Astrocyte (in vitro differentiated cells and primary cell): ENCODE measurements around the gene TBX4.

Experiments
- CTCF ChIP-seq: IDR thresholded peaks from 2 replicates; pipeline ENCODE4 v1.5.1; 2011; ENCODE audit warnings: low read depth, mild to moderate bottlenecking, inconsistent platforms, low read length, moderate library complexity; ENCODE audit not compliant: insufficient read depth
- EZH2 ChIP-seq: IDR thresholded peaks from 2 replicates; pipeline ENCODE4 v1.6.1; 2012; ENCODE audit warnings: mild to moderate bottlenecking, low read length, inconsistent platforms; ENCODE audit not compliant: insufficient read depth

DNA sequence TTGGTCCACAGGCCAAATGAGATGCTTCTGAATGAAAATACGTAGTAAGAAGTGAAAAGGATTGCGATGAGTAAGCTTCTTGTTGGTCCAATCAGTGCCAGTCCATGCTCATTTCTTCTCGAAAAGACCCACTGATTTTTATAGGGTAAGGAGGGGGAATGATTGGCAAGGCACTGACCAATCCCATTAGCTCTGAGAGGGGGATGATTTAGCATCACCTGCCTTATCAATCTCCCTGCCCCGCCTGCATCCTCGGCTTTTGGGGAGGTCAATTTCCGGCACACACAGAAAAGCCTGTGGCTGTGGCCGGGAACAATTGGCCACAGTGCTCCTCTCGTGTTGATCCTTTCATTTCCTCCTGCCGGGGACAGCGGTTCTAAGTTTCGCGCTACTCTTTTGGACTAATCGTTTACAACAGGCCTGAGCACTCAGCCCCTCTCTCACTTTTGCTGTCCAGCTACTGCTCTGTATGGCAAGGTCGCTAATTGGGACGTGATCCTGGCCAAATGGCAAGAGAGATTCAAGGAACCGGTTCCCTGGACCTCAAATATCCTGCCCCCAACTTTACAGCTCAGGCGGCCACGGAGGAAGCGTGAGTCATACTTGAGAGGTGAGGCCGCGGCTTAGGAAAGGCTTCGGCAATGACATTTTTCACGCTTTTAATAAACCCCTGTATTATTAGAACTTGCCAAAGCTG, 43.1 kb downstream of the TBX4 start:
- TF ChIP-seq CTCF (no peak), EZH2 (no peak)
